ENCODE data around the gene GSTM5. TPM values are rescaled to one million over a fixed set of nuclear protein-coding genes. Genes with fewer than 3 reads are reported as not detected.

Gene GSTM5
- total and polyA plus RNA-seq, 2 of the 13 experiments (the other 11 are each of a cell fraction or from before 2014, with no cell fraction given) = not detected

- TF ChIP-seq KIAA2018 (CRISPR knock-in tag; IDR thresholded peaks at IDR 0.05; ENCODE audit: borderline replicate concordance) = no peak
- no peak; the same call in 1 of the 2 replicates for TF ChIP-seq NCOA2 (CRISPR knock-in tag; IDR thresholded peaks at IDR 0.05)
- peak; percentile 67; the same call in 1 of the 2 replicates for TF ChIP-seq BCL6 (CRISPR knock-in tag; IDR thresholded peaks at IDR 0.05)
- TF ChIP-seq RERE (CRISPR knock-in tag; IDR thresholded peaks at IDR 0.05; ENCODE audit: low read depth) = no peak; the same call in 1 of the 2 replicates
- 0 out of 2 replicates have a peak, but pooled peaks have one; percentile 72 for TF ChIP-seq FOXO4 (CRISPR knock-in tag; conservative IDR thresholded peaks at IDR 0.05)
- TF ChIP-seq ATM (IDR thresholded peaks at IDR 0.05; ENCODE audit: borderline replicate concordance) = no peak
- no peak for TF ChIP-seq KDM5A (IDR thresholded peaks at IDR 0.05; ENCODE audit: borderline replicate concordance, low read length)
- peak; percentile 76 for TF ChIP-seq MEIS1 (CRISPR knock-in tag; IDR thresholded peaks at IDR 0.05; ENCODE audit: borderline replicate concordance)
- TF ChIP-seq BCL3 (CRISPR knock-in tag; IDR thresholded peaks at IDR 0.05) = no peak
- peak; percentile 93 for TF ChIP-seq WIZ (CRISPR knock-in tag; IDR thresholded peaks at IDR 0.05)
Measured at GRCh38 chr1:109739738-109740614, 27.9 kb downstream of the GSTM5 start (continued).

Measured in HepG2 (cell line).